IPS-18c (cell line): ENCODE results near the gene FANK1.

Experiments used
- H3K4me3 ChIP-seq: 2 replicates; pipeline ENCODE4 v1.7.0; 2013; ENCODE audit warnings: low read depth, mild to moderate bottlenecking, low read length, moderate library complexity; ENCODE audit not compliant: insufficient read depth
- H3K9me3 ChIP-seq: one replicate; pipeline ENCODE4 v1.6.1; 2013; ENCODE audit warnings: mild to moderate bottlenecking, low read length, moderate library complexity; ENCODE audit not compliant: control insufficient read depth, insufficient read depth

The FANK1 gene

GRCh38 chr10:125997586-125997985 lies 101.2 kb downstream of the FANK1 start:
- Histone ChIP-seq H3K9me3 (no peaks in the 10 kb centered on the region), H3K4me3 (no peak overlapping the region)

GRCh38 chr10:125999694-126000093 lies 103.3 kb downstream of the FANK1 start:
- Histone ChIP-seq H3K9me3 (no peaks in the 10 kb centered on the region), H3K4me3 (no peak overlapping the region)

GRCh38 chr10:126001576-126001975 lies 105.2 kb downstream of the FANK1 start:
- no peak overlapping the region for H3K4me3 ChIP-seq
- no peaks in the 10 kb centered on the region for H3K9me3 ChIP-seq

- Histone ChIP-seq H3K9me3 (no peaks in the 10 kb centered on the region), H3K4me3 (no peak overlapping the region)
These were observed 108.4 kb downstream of the FANK1 start for GRCh38 chr10:126004752-126005151.

GRCh38 chr10:126006264-126006663 lies 109.9 kb downstream of the FANK1 start:
- no peaks in the 10 kb centered on the region for H3K9me3 ChIP-seq
- H3K4me3 ChIP-seq = no peak overlapping the region

- Histone ChIP-seq H3K9me3 (no peaks in the 10 kb centered on the region), H3K4me3 (no peak overlapping the region)
These were observed 110.5 kb downstream of the FANK1 start for GRCh38 chr10:126006906-126007305.

GRCh38 chr10:126009650-126010049 lies 113.3 kb downstream of the FANK1 start:
- Histone ChIP-seq H3K9me3 (no peaks in the 10 kb centered on the region), H3K4me3 (no peak overlapping the region)

GRCh38 chr10:126011995-126012394 lies 115.6 kb downstream of the FANK1 start:
- H3K9me3 ChIP-seq = no peaks in the 10 kb centered on the region

GRCh38 chr10:126012485-126012884 lies 116.1 kb downstream of the FANK1 start:
- Histone ChIP-seq H3K4me3 (no peak overlapping the region), H3K9me3 (no peaks in the 10 kb centered on the region)

More at GRCh38 chr10:126011995-126012394, 115.6 kb downstream of the FANK1 start:
- no peak overlapping the region for H3K4me3 ChIP-seq

- no peak overlapping the region for H3K4me3 ChIP-seq
- H3K9me3 ChIP-seq = no peaks in the 10 kb centered on the region
These were observed 117.3 kb downstream of the FANK1 start for GRCh38 chr10:126013489-126014281.

- H3K9me3 ChIP-seq = no peaks in the 10 kb centered on the region
- H3K4me3 ChIP-seq = no peak overlapping the region
These were observed 117.9 kb downstream of the FANK1 start for GRCh38 chr10:126014309-126014708.

GRCh38 chr10:126015413-126015812 lies 119.0 kb downstream of the FANK1 start:
- no peaks in the 10 kb centered on the region for H3K9me3 ChIP-seq

GRCh38 chr10:126016156-126016805 lies 119.9 kb downstream of the FANK1 start:
- Histone ChIP-seq H3K4me3 (no peak overlapping the region), H3K9me3 (no peaks in the 10 kb centered on the region)

More at GRCh38 chr10:126015413-126015812, 119.0 kb downstream of the FANK1 start:
- H3K4me3 ChIP-seq = no peak overlapping the region

- Histone ChIP-seq H3K4me3 (no peak overlapping the region), H3K9me3 (no peaks in the 10 kb centered on the region)
These were observed 120.5 kb downstream of the FANK1 start for GRCh38 chr10:126016882-126017281.

- Histone ChIP-seq H3K9me3 (no peaks in the 10 kb centered on the region), H3K4me3 (no peak overlapping the region)
These were observed 121.7 kb downstream of the FANK1 start for GRCh38 chr10:126017961-126018560.

- Histone ChIP-seq H3K4me3 (no peak overlapping the region), H3K9me3 (no peaks in the 10 kb centered on the region)
These were observed 125.6 kb downstream of the FANK1 start for GRCh38 chr10:126021833-126022500.

GRCh38 chr10:126022841-126023240 lies 126.5 kb downstream of the FANK1 start:
- Histone ChIP-seq H3K4me3 (no peak overlapping the region), H3K9me3 (peaks cover 2% of the 10 kb centered on the region)
